ENCODE results near the gene PRMT5.

GRCh38 chr14:22896760-22897159, 32.4 kb downstream of the PRMT5 start:
- TF ChIP-seq CTCF (IDR thresholded peaks at IDR 0.05) (no peak), POLR2A (IDR thresholded peaks at IDR 0.05) (no peak)
